ENCODE data around the gene DDT.

- TF ChIP-seq CTCF (IDR thresholded peaks at IDR 0.05; ENCODE audit: low read length) (no peak), EZH2 (IDR thresholded peaks at IDR 0.05; ENCODE audit: borderline replicate concordance, low read length) (no peak)
Observed at GRCh38 chr22:24023204-24023789, 49.1 kb upstream of the DDT start.

Data from OCI-LY1 (cell line).